ENCODE measurements around the gene MYRIP. TPM values are rescaled to one million over a fixed set of nuclear protein-coding genes. Genes with fewer than 3 reads are reported as not detected.
"Not testable (repeated sequence)": the region's sequence is repeated elsewhere in the genome, so short reads cannot be mapped to it uniquely, and the experiment has no call there.

The MYRIP gene
- total and polyA plus RNA-seq, 12 donors: 0.45 to 2.7 (median 1.3) TPM

DNA sequence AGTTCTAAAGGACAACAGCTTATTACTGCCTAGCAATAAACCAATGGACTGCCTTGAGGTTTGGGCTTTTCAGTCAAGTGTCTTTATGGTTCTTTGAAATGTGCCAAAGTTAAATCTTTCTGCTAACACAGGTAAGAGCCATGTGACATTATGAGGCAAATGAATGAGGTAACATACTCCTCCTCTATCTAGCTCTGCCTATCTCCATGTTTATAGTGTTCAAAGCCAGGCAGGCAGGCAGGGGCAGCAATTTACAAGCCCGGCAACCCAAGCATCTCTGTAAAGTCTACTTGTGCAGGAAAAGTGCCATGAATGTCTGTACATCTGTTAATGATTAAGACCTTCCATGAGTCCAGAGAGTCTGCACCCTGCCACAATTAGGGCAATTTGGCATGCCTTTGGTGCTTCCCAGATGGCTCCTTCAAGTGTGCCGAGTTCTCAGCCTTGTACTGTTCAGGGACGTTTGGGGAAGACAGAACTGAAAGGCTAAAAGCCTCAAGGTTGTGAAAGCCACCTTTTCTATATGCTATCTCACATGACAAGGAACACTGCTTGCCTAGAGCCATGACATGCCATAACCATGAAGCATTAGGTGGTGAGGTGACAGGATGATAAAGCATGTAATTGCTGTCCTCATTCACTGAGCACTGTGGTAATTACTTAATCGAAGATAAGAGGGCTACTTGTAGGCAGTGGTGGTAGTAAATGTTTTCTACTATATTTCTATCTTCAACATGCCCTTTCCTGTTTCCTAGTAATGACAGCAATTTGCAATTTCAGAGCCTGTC, 458.7 kb downstream of the MYRIP start:
- DNase-seq: no peak
- Histone ChIP-seq H3K27ac (no peak overlapping the region), H3K36me3 (no peaks in the 10 kb centered on the region), H3K9me3 (peaks cover 0 to 5% (median 0%) of the 10 kb centered on the region in 11 donors), H3K27me3 (no peaks in the 10 kb centered on the region), H3K4me3 (no peak overlapping the region), H3K4me1 (peaks cover 0 to 15% (median 8%) of the 10 kb centered on the region in 9 donors)
- TF ChIP-seq, protein P1, sequence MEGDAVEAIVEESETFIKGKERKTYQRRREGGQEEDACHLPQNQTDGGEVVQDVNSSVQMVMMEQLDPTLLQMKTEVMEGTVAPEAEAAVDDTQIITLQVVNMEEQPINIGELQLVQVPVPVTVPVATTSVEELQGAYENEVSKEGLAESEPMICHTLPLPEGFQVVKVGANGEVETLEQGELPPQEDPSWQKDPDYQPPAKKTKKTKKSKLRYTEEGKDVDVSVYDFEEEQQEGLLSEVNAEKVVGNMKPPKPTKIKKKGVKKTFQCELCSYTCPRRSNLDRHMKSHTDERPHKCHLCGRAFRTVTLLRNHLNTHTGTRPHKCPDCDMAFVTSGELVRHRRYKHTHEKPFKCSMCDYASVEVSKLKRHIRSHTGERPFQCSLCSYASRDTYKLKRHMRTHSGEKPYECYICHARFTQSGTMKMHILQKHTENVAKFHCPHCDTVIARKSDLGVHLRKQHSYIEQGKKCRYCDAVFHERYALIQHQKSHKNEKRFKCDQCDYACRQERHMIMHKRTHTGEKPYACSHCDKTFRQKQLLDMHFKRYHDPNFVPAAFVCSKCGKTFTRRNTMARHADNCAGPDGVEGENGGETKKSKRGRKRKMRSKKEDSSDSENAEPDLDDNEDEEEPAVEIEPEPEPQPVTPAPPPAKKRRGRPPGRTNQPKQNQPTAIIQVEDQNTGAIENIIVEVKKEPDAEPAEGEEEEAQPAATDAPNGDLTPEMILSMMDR (IDR thresholded peaks at IDR 0.05): no peak
- peak in 5 of 8 donors; percentile 34 to 80 (median 59) for ATAC-seq
- intact Hi-C loops (cut with DNase I): no loop called here
- 50 to 52% methylated on average over 4 of the region's 4 CpGs for WGBS, 2 donors

GRCh38 chr3:40268802-40269524, 459.6 kb downstream of the MYRIP start:
- peaks cover 0 to 15% (median 8%) of the 10 kb centered on the region in 9 donors for H3K4me1 ChIP-seq
- peak in 1 of 8 donors; percentile 22 for ATAC-seq
- intact Hi-C loops (cut with DNase I): no loop called here
- no peaks in the 10 kb centered on the region for H3K36me3 ChIP-seq
- TF ChIP-seq, protein P1 (IDR thresholded peaks at IDR 0.05): no peak
- H3K4me3 ChIP-seq: no peak overlapping the region
- no peaks in the 10 kb centered on the region for H3K27me3 ChIP-seq
- 80 to 87% methylated on average over 2 of the region's 2 CpGs for WGBS, 2 donors
- no peak overlapping the region for H3K27ac ChIP-seq
- DNase-seq: no peak
- peaks cover 0 to 5% (median 0%) of the 10 kb centered on the region in 11 donors for H3K9me3 ChIP-seq

DNA sequence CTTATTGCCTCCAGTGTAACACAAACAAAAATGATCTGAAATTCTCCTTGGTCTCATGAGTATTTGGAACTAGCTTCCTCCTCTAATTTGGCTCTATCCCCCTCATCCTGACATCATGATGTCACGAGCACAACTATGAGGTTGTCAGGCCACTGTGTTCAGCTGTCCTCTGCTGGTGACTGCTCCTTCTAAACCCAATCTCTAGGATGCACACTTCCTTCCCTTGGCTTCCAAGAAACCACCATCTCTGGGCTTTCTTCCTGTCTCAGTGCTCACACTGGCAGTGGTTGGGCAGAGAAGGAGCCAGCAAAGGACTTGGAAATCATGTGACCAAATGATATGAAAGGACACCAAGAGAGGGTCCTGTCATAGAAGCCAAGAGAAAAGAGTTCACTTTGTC, 469.4 kb downstream of the MYRIP start:
- Histone ChIP-seq H3K4me1 (peaks cover 0 to 11% (median 0%) of the 10 kb centered on the region in 9 donors), H3K4me3 (no peak overlapping the region), H3K27me3 (no peaks in the 10 kb centered on the region), H3K9me3 (peaks cover 0 to 18% (median 0%) of the 10 kb centered on the region in 11 donors), H3K27ac (no peak overlapping the region), H3K36me3 (no peaks in the 10 kb centered on the region)
- ATAC-seq (no peak), DNase-seq (no peak)
- intact Hi-C loops (cut with DNase I): no loop called here
- WGBS, 2 donors: 0% methylated on average over 1 of the region's 1 CpG
- TF ChIP-seq, protein P1 (IDR thresholded peaks at IDR 0.05): no peak

DNA sequence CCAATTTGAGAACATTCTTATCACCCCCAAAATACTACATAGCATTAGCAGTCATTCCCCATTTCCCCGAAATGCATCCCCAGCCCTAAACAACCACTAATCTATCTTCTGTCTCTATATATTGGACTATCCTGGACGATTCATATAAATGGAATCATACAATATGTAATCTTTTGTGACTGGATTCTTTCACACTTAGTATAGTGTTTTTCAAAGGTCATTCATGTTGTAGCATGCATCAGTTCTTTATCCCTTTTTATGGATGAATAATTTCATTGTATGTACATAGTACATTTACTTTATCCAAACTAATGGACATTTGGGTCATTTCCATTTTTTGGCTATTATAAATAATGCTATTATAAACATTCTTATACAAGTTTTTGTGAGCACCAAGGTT, 472.6 kb downstream of the MYRIP start:
- Histone ChIP-seq H3K36me3 (no peaks in the 10 kb centered on the region), H3K27ac (no peak overlapping the region), H3K27me3 (no peaks in the 10 kb centered on the region), H3K4me3 (no peak overlapping the region), H3K9me3 (peaks cover 0 to 24% (median 0%) of the 10 kb centered on the region in 11 donors), H3K4me1 (peaks cover 0 to 11% (median 0%) of the 10 kb centered on the region in 9 donors)
- DNase-seq (no peak), ATAC-seq (no peak)
- intact Hi-C loops (cut with DNase I): no loop called here
- WGBS, 2 donors: 77 to 79% methylated on average over 2 of the region's 2 CpGs
- TF ChIP-seq, protein P1 (IDR thresholded peaks at IDR 0.05): no peak

GRCh38 chr3:40283057-40283456, 473.6 kb downstream of the MYRIP start:
- WGBS, 2 donors: 95 to 97% methylated on average over 5 of the region's 5 CpGs
- intact Hi-C loops (cut with DNase I); H3K27me3 ChIP-seq: not testable (repeated sequence)

More at GRCh38 chr3:40283057-40283456, 473.6 kb downstream of the MYRIP start:
- not testable (repeated sequence) for H3K27ac ChIP-seq, DNase-seq, H3K4me3 ChIP-seq, H3K36me3 ChIP-seq, ATAC-seq
- Histone ChIP-seq H3K9me3 (peaks cover 0 to 24% (median 0%) of the 10 kb centered on the region in 11 donors), H3K4me1 (peaks cover 0 to 11% (median 0%) of the 10 kb centered on the region in 9 donors)

All from heart right ventricle (tissue), 16 donors.